ENCODE data around the gene RNF167.

DNA sequence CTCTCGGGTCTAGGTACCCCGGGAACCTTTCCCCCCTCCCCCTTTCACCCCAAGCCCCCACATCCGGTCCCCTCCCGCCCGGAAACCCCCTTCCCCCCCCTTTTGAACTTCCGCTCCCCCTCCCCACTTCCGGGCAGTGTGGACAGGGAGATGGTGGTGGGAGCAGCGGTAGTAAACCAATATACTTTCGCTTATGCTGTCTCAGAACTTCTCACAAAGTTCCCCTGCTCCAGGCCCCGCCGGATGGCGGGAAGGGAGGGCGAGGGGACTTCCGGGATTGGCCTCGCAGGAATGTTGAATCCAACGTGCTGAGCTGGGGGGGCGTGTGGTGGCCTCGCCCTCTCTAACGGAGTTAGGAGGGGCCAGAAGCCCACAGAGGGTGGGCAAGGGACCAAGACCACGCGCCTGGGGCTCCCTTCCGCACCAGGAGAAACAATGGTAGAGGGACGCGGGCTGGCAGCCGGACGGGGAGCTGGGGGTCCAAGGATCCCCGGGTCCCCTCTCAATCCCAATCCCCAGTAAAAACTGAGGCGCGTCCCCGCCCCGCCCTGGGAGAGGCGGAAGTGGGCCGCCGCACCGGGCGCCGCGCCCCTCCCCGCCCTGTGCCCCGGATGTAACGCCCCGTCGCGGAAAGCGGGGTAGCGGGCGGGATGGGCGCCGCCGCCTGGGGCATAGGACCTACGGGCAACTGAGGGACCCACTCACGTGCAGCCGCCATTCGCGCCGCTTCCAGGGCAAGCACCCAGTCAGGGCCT, 7.5 kb downstream of the RNF167 start:
- TF ChIP-seq CTCF (IDR thresholded peaks at IDR 0.05) (no peak), POLR2A (IDR thresholded peaks at IDR 0.05) (no peak)

All from lower leg skin (tissue), 3 donors.